HL-60 (cell line): ENCODE results near the gene ENPP3.

ENCODE experiments used
- DNase-seq, 2 experiments: peaks; one replicate each; pipeline ENCODE4 v3.0.0-alpha.2; 2010 to 2020; ENCODE audit warnings: low read depth in 1 of 2, low spot score in 1 of 2
- H3K27ac ChIP-seq: fragments of 250-450 bp; sonication (Bioruptor Pico); replicated peaks from 2 replicates; pipeline ENCODE4 v1.5.1; 2020; ENCODE audit warnings: mild to moderate bottlenecking, moderate library complexity
- H3K27me3 ChIP-seq: fragments of 250-450 bp; sonication (Bioruptor Pico); 2 replicates; pipeline ENCODE4 v1.5.1; 2021; ENCODE audit warnings: mild to moderate bottlenecking, moderate library complexity; ENCODE audit not compliant: insufficient read depth, poor library complexity, severe bottlenecking
- H3K4me3 ChIP-seq: replicated peaks from 2 replicates; pipeline ENCODE4 v1.5.1; 2011; ENCODE audit warnings: mild to moderate bottlenecking, control low read depth, low read length; ENCODE audit not compliant: insufficient read depth
- GABPA ChIP-seq: IDR thresholded peaks from 2 replicates; pipeline ENCODE4 v1.6.1; 2012; ENCODE audit warnings: low read depth
- POLR2AphosphoS5 ChIP-seq: IDR thresholded peaks from 2 replicates; pipeline ENCODE4 v1.6.1; 2012; ENCODE audit warnings: low read depth
- SPI1 ChIP-seq: IDR thresholded peaks from 2 replicates; pipeline ENCODE4 v1.6.1; 2012; ENCODE audit warnings: low read depth, mild to moderate bottlenecking, borderline replicate concordance
- TF ChIP-seq, protein P1 (sequence below): IDR thresholded peaks from one replicate; pipeline ENCODE4 v1.5.1; 2011; ENCODE audit warnings: low read length, control low read depth, inconsistent platforms; ENCODE audit not compliant: insufficient read depth
- TF ChIP-seq, protein P2 (sequence below): IDR thresholded peaks from 2 replicates; pipeline ENCODE4 v1.6.1; 2012; ENCODE audit warnings: low read depth; ENCODE audit not compliant: insufficient replicate concordance

The ENPP3 gene

DNA sequence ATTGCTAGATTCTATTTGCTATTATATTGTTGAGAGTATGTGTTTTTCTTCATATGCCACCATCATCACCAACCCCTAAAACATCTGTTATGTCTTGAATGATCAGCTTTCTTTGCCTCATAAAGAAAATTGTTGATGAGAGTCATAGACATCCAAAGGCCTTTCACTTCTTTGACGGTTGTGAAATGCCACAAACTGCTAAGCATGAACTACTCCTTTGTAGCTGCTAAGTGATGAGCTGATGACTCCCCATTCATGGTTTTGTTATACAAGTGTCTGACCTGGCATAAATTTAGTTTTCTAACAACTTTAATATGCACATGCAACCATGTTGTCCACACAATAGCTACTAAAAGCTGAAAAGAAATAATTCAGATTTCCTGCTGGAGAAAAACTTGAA, 8.4 kb upstream of the ENPP3 start:
- Histone ChIP-seq H3K4me3 (no peak overlapping the region; the same call in 1 of the 2 replicates), H3K27ac (no peak overlapping the region), H3K27me3 (no peaks in the 10 kb centered on the region)
- no peak for TF ChIP-seq GABPA
- TF ChIP-seq, protein P1, sequence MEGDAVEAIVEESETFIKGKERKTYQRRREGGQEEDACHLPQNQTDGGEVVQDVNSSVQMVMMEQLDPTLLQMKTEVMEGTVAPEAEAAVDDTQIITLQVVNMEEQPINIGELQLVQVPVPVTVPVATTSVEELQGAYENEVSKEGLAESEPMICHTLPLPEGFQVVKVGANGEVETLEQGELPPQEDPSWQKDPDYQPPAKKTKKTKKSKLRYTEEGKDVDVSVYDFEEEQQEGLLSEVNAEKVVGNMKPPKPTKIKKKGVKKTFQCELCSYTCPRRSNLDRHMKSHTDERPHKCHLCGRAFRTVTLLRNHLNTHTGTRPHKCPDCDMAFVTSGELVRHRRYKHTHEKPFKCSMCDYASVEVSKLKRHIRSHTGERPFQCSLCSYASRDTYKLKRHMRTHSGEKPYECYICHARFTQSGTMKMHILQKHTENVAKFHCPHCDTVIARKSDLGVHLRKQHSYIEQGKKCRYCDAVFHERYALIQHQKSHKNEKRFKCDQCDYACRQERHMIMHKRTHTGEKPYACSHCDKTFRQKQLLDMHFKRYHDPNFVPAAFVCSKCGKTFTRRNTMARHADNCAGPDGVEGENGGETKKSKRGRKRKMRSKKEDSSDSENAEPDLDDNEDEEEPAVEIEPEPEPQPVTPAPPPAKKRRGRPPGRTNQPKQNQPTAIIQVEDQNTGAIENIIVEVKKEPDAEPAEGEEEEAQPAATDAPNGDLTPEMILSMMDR: no peak
- TF ChIP-seq, protein P2, sequence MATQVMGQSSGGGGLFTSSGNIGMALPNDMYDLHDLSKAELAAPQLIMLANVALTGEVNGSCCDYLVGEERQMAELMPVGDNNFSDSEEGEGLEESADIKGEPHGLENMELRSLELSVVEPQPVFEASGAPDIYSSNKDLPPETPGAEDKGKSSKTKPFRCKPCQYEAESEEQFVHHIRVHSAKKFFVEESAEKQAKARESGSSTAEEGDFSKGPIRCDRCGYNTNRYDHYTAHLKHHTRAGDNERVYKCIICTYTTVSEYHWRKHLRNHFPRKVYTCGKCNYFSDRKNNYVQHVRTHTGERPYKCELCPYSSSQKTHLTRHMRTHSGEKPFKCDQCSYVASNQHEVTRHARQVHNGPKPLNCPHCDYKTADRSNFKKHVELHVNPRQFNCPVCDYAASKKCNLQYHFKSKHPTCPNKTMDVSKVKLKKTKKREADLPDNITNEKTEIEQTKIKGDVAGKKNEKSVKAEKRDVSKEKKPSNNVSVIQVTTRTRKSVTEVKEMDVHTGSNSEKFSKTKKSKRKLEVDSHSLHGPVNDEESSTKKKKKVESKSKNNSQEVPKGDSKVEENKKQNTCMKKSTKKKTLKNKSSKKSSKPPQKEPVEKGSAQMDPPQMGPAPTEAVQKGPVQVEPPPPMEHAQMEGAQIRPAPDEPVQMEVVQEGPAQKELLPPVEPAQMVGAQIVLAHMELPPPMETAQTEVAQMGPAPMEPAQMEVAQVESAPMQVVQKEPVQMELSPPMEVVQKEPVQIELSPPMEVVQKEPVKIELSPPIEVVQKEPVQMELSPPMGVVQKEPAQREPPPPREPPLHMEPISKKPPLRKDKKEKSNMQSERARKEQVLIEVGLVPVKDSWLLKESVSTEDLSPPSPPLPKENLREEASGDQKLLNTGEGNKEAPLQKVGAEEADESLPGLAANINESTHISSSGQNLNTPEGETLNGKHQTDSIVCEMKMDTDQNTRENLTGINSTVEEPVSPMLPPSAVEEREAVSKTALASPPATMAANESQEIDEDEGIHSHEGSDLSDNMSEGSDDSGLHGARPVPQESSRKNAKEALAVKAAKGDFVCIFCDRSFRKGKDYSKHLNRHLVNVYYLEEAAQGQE: no peak
- TF ChIP-seq SPI1: no peak
- no peak for TF ChIP-seq POLR2AphosphoS5
- no peak for DNase-seq

DNA sequence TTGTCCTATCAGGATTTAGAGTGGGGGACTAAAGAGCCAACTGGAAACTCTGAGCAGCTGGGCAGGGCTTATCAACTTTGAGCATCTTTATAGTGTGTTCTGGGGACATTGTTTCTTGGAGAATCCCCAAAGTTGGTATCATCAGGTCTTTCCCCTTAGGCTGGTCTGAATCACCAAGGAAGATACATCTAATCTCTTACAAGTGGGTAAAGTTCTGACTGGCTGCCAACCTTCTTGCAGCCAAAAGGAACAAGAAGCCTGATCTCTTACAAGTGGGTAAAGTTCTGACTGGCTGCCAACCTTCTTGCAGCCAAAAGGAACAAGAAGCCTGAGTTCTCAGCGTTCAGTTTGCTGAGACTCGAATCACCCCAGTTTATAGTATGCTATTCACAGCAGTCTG, 7.5 kb upstream of the ENPP3 start:
- no peaks in the 10 kb centered on the region for H3K27me3 ChIP-seq
- no peak overlapping the region for H3K27ac ChIP-seq
- no peak for DNase-seq
- H3K4me3 ChIP-seq: no peak overlapping the region
- TF ChIP-seq SPI1: no peak
- TF ChIP-seq GABPA: no peak
- TF ChIP-seq, protein P1: no peak
- no peak for TF ChIP-seq POLR2AphosphoS5
- TF ChIP-seq, protein P2: no peak

DNA sequence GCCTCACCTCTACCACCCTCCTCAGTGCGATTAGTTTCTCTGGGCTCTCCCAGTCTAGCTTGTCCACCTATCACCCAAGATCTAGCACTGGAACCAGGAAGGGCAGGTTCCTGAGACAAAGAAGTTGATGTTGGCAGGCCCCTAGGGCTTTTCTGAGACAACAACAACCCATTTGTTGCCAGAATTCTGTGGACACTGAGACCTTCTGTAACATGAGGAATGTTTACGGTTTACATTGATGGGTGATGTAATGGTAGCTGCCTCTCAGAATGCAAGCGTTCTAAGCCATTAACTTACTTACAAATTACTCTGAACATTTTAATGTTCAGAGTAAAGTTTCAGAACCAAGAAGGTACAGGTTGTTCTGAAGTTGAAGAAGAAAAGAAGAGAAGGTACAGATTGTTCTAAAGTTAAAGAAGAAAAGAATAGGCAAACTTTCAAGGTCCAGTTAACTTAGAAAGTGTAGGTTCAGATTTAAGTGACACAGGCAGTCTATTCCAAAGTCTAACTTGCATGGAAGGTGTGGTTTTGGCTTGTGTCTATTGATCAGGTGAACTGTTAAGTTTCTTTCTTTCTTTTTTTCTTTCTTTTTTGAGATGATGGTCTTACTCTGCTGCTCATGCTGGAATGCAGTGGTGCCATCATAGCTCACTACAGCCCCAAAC, 5.3 kb upstream of the ENPP3 start:
- H3K4me3 ChIP-seq: no peak overlapping the region
- TF ChIP-seq POLR2AphosphoS5 (no peak), GABPA (no peak), SPI1 (no peak)
- TF ChIP-seq, protein P1: no peak
- TF ChIP-seq, protein P2: no peak
- no peak overlapping the region for H3K27ac ChIP-seq
- no peak for DNase-seq
- no peaks in the 10 kb centered on the region for H3K27me3 ChIP-seq
